HEK293 (cell line): ENCODE data around the gene ROBO1.

ENCODE experiments used
- CTCF ChIA-PET: fragments of 350-600 bp; formaldehyde crosslinking; extraction: SDS; loops from one replicate; lab custom pipeline; 2021; ENCODE audit warnings: antibody characterized with exemption; lab: Yijun Ruan, JAX
- POLR2A ChIA-PET: fragments of 300-600 bp; formaldehyde crosslinking; extraction: SDS; loops from one replicate; lab custom pipeline; 2020; ENCODE audit warnings: antibody characterized with exemption, inconsistent platforms; lab: Yijun Ruan, JAX
- H3K27ac ChIP-seq: fragments of 200-500 bp; sonication (Bioruptor generic); 2 replicates; pipeline ENCODE4 v1.5.1; 2014; ENCODE audit warnings: low read depth, low read length, control low read depth, inconsistent platforms; ENCODE audit errors: extremely low read depth
- H3K36me3 ChIP-seq, 2 experiments: fragments of 200-500 bp in 1 of 2; sonication (Bioruptor generic) in 1 of 2; 1 replicate in 1 of 2; 2 replicates in 1 of 2; pipeline ENCODE4 v1.5.1; 2014 to 2017; ENCODE audit warnings: inconsistent platforms in 2 of 2, low read length in 2 of 2; ENCODE audit not compliant: control insufficient read depth in 2 of 2, insufficient read depth in 1 of 2
- H3K4me1 ChIP-seq: fragments of 200-500 bp; sonication (Bioruptor generic); 2 replicates; pipeline ENCODE4 v1.5.1; 2014; ENCODE audit warnings: mild to moderate bottlenecking, low read length, inconsistent platforms; ENCODE audit not compliant: control insufficient read depth, insufficient read depth
- H3K4me3 ChIP-seq: 2 replicates; pipeline ENCODE4 v1.5.1; 2011; ENCODE audit warnings: low read depth, mild to moderate bottlenecking, control low read depth, low read length, moderate library complexity
- H3K9me3 ChIP-seq: fragments of 200-500 bp; sonication (Bioruptor generic); 2 replicates; pipeline ENCODE4 v1.5.1; 2014; ENCODE audit warnings: low read depth, low read length, inconsistent platforms; ENCODE audit not compliant: control insufficient read depth, insufficient read depth
- INSM2 ChIP-seq: fragments of 450-650 bp; formaldehyde crosslinking; IDR thresholded peaks from 2 replicates; pipeline ENCODE4 v1.5.1; 2016; ENCODE audit warnings: missing biosample characterization, missing genetic modification characterization
- SP2 ChIP-seq: fragments of 450-650 bp; formaldehyde crosslinking; IDR thresholded peaks from 2 replicates; pipeline ENCODE4 v1.5.1; 2016; ENCODE audit warnings: missing biosample characterization, missing genetic modification characterization
- SP7 ChIP-seq: fragments of 450-650 bp; formaldehyde crosslinking; IDR thresholded peaks from 2 replicates; pipeline ENCODE4 v1.5.1; 2016; ENCODE audit warnings: missing biosample characterization, missing genetic modification characterization
- ZEB2 ChIP-seq: fragments of 450-650 bp; formaldehyde crosslinking; IDR thresholded peaks from 2 replicates; pipeline ENCODE4 v1.5.1; 2016; ENCODE audit warnings: missing biosample characterization, missing genetic modification characterization
- ZFHX2 ChIP-seq: fragments of 450-650 bp; formaldehyde crosslinking; conservative IDR thresholded peaks from 2 replicates; pipeline ENCODE4 v1.5.1; 2016; ENCODE audit warnings: missing biosample characterization, missing genetic modification characterization
- ZNF138 ChIP-seq: fragments of 450-650 bp; formaldehyde crosslinking; IDR thresholded peaks from 2 replicates; pipeline ENCODE4 v1.5.1; 2016; ENCODE audit warnings: missing biosample characterization, missing genetic modification characterization, borderline replicate concordance
- ZNF146 ChIP-seq: fragments of 450-650 bp; formaldehyde crosslinking; IDR thresholded peaks from 2 replicates; pipeline ENCODE4 v1.5.1; 2016; ENCODE audit warnings: missing biosample characterization, missing genetic modification characterization
- ZNF26 ChIP-seq: fragments of 450-650 bp; formaldehyde crosslinking; IDR thresholded peaks from 2 replicates; pipeline ENCODE4 v1.5.1; 2016; ENCODE audit warnings: missing biosample characterization, missing genetic modification characterization
- ZNF341 ChIP-seq: fragments of 450-650 bp; formaldehyde crosslinking; IDR thresholded peaks from 2 replicates; pipeline ENCODE4; 2016; ENCODE audit warnings: low read depth, missing biosample characterization, missing genetic modification characterization
- ZNF449 ChIP-seq: fragments of 450-650 bp; formaldehyde crosslinking; IDR thresholded peaks from 2 replicates; pipeline ENCODE4 v1.5.1; 2017; ENCODE audit warnings: missing biosample characterization, mild to moderate bottlenecking, missing genetic modification characterization, moderate library complexity
- ZNF510 ChIP-seq: fragments of 450-650 bp; formaldehyde crosslinking; IDR thresholded peaks from 2 replicates; pipeline ENCODE4 v1.5.1; 2018; ENCODE audit warnings: mild to moderate bottlenecking, missing genetic modification characterization, missing biosample characterization; ENCODE audit not compliant: insufficient replicate concordance
- ZNF558 ChIP-seq: fragments of 450-650 bp; formaldehyde crosslinking; IDR thresholded peaks from 2 replicates; pipeline ENCODE4 v1.5.1; 2016; ENCODE audit warnings: missing biosample characterization, missing genetic modification characterization
- ZNF664 ChIP-seq: fragments of 450-650 bp; formaldehyde crosslinking; IDR thresholded peaks from 2 replicates; pipeline ENCODE4 v1.5.1; 2016; ENCODE audit warnings: missing biosample characterization, missing genetic modification characterization
- ZNF776 ChIP-seq: fragments of 450-650 bp; formaldehyde crosslinking; IDR thresholded peaks from 2 replicates; pipeline ENCODE4 v1.5.0; 2017; ENCODE audit warnings: missing biosample characterization, missing genetic modification characterization, borderline replicate concordance
- ZSCAN23 ChIP-seq: fragments of 450-650 bp; formaldehyde crosslinking; IDR thresholded peaks from 2 replicates; pipeline ENCODE4 v1.5.1; 2016; ENCODE audit warnings: missing biosample characterization, missing genetic modification characterization
- TF ChIP-seq, protein P1 (sequence below): fragments of 450-650 bp; formaldehyde crosslinking; IDR thresholded peaks from 2 replicates; pipeline ENCODE4 v1.5.1; 2016; ENCODE audit warnings: missing biosample characterization, missing genetic modification characterization

ROBO1 gene

DNA sequence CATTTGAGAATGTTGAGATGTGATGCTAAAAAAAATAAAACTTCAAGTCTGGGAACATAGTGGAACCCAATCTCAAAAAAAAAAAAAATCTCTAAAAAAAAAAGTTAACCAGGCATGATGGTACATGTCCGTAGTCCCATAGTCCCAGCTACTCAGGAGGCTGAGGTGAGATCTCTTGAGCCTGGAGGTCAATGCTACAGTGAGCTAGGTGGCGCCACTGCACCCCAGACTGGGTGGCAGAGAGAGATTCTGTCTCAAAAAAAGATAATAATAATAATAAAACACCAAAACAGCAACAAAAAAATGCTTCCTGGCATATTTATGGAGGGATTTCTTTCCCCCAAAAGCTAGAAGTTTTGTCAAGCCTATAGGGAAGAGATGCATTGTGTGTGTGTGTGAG, 361.6 kb downstream of the ROBO1 start:
- H3K9me3 ChIP-seq = no peaks in the 10 kb centered on the region

GRCh38 chr3:79405183-79405582, 362.6 kb downstream of the ROBO1 start:
- Histone ChIP-seq H3K9me3 (no peaks in the 10 kb centered on the region), H3K4me3 (no peak overlapping the region), H3K4me1 (no peaks in the 10 kb centered on the region), H3K36me3 (no peaks in the 10 kb centered on the region), H3K27ac (no peak overlapping the region)
- no peak for TF ChIP-seq ZNF26 (tag by site-specific recombination)
- no peak for TF ChIP-seq ZNF664 (tag by site-specific recombination)
- TF ChIP-seq SP7 = no peak
- TF ChIP-seq ZNF138 (tag by site-specific recombination) = no peak
- POLR2A ChIA-PET = no interaction called here
- CTCF ChIA-PET = no interaction called here

More for the DNA sequence above, 361.6 kb downstream of the ROBO1 start:
- POLR2A ChIA-PET = no interaction called here
- CTCF ChIA-PET = interaction anchor here (0.8 to 1.1 kb wide), 2 partner anchors 9 to 92 kb away, joined by 3 read pairs; no protein-coding TSS in a partner anchor
- no peak overlapping the region for H3K4me3 ChIP-seq
- no peaks in the 10 kb centered on the region for H3K36me3 ChIP-seq
- H3K4me1 ChIP-seq = no peaks in the 10 kb centered on the region
- no peak overlapping the region for H3K27ac ChIP-seq
- TF ChIP-seq ZNF146 (tag by site-specific recombination) = no peak
- TF ChIP-seq ZNF341 (tag by site-specific recombination) = no peak
- TF ChIP-seq, protein P1, sequence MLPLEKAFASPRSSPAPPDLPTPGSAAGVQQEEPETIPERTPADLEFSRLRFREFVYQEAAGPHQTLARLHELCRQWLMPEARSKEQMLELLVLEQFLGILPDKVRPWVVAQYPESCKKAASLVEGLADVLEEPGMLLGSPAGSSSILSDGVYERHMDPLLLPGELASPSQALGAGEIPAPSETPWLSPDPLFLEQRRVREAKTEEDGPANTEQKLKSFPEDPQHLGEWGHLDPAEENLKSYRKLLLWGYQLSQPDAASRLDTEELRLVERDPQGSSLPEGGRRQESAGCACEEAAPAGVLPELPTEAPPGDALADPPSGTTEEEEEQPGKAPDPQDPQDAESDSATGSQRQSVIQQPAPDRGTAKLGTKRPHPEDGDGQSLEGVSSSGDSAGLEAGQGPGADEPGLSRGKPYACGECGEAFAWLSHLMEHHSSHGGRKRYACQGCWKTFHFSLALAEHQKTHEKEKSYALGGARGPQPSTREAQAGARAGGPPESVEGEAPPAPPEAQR = no peak
- no peak for TF ChIP-seq ZNF449 (tag by site-specific recombination)
- no peak for TF ChIP-seq INSM2
- TF ChIP-seq ZNF510 (tag by site-specific recombination) = no peak
- no peak for TF ChIP-seq ZFHX2
- no peak for TF ChIP-seq ZNF776 (tag by site-specific recombination)
- no peak for TF ChIP-seq ZEB2
- no peak for TF ChIP-seq ZNF558 (tag by site-specific recombination)
- no peak for TF ChIP-seq ZSCAN23 (tag by site-specific recombination)
- TF ChIP-seq SP2 = no peak

DNA sequence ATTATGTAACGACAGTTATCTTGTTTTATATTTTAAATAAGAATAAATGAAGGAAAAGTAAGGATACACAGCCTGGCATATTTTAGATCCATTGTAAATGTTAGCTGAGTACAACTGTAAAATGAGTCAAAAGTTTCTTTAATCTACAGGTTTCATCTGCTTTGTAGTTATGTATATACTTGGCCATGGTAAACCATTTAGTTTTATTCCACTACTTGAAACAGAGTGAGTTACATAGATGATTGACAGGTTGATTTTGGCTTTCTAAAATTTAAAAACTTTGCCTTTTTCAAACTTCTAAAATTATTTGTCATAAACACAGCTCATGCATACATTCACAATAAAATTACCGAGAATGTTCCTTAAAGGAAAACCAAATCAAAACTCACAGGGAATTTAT, 371.2 kb downstream of the ROBO1 start:
- CTCF ChIA-PET = no interaction called here
- Histone ChIP-seq H3K27ac (no peak overlapping the region), H3K4me1 (no peaks in the 10 kb centered on the region), H3K9me3 (no peaks in the 10 kb centered on the region), H3K36me3 (no peaks in the 10 kb centered on the region), H3K4me3 (no peak overlapping the region)
- TF ChIP-seq, protein P1 = no peak
- POLR2A ChIA-PET = no interaction called here
